ENCODE results near the gene BCKDHA. TPM values are rescaled to one million over a fixed set of nuclear protein-coding genes. Genes with fewer than 3 reads are reported as not detected.

Gene BCKDHA
- total RNA-seq, 1 experiment from 2014 or later = 33.6 TPM

DNA sequence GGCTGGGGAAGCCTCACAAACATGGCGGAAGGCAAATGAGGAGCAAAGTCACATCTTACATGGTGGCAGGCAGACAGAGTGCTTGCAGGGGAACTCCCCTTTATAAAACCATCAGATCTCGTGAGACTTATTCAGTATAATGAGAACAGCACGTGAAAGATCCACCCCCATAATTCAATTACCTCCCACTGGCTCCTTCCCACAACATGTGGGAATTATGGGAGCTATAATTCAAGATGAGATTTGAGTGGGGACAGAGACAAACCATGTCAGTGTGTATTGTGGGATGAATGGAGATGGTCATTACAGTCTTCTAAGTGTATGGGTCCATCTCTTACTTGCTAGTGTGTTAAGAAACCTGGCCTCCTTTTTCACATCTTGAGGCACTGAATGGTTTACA lies 4.4 kb downstream of the BCKDHA start:
- no peak for TF ChIP-seq CTCF (IDR thresholded peaks at IDR 0.05; ENCODE audit: unreplicated experiment)
- Mint-ChIP-seq H3K27ac (ENCODE audit: low read depth, unreplicated experiment) (no peak overlapping the region), H3K27me3 (ENCODE audit: insufficient read depth, unreplicated experiment) (no peaks in the 10 kb centered on the region), H3K4me3 (ENCODE audit: unreplicated experiment) (no peak overlapping the region), H3K36me3 (ENCODE audit: insufficient read depth, unreplicated experiment) (peaks cover 5% of the 10 kb centered on the region), H3K4me1 (ENCODE audit: insufficient read depth, unreplicated experiment) (peaks cover 14% of the 10 kb centered on the region), H3K9me3 (ENCODE audit: unreplicated experiment) (no peaks in the 10 kb centered on the region)
- no TSS peak for BruUV-seq (replicated peaks)
- POLR2A ChIA-PET = interaction anchor here (1.6 kb wide), 1 partner anchor 38 kb away, joined by 4 read pairs; no protein-coding TSS in a partner anchor
- intact Hi-C loops (cut with micrococcal nuclease) = no loop called here
- CTCF ChIA-PET = interaction anchor here (0.6 to 0.7 kb wide), 2 partner anchors 75 to 651 kb away, joined by 3 read pairs; no protein-coding TSS in a partner anchor
- DNase-seq (ENCODE audit: unreplicated experiment) = no peak

DNA sequence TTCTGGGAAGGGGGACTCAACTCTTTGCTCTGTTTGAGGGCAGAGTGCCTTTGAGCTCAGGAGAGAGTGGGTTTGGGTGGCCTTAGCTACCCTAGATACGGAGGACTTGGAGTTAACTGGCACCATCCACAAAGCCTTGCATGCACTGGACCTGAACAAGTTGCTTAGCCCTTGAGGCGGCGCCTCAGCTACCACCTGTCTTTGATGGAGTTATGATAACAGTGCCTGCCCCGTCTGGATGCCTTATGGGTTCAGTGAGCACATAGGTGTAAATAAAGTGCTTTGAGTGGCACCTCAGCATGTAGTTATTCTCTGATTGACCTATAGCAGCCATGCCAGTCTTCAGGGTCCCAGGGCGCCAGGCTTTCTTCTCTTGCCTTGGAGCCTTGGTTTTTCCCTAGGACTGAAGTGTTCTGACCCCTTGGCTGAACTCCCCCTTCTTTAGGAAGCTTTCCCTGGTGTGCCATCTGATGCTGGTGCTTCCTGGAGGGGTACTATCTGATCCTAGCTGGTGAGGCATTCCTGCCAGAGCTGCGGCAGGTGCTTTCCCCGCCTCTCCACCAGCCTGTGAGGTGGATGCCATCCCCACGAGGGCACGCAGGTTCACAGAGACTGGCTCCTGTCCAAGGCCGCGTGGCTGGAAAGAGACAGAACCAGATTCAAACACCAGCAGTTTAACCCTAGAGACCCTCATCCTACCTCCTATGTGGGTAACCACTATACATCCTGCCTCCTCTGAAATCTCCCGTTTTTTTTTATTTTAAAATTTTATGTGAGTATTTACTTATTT lies 5.8 kb downstream of the BCKDHA start:
- Mint-ChIP-seq H3K4me3 (ENCODE audit: unreplicated experiment) (no peak overlapping the region), H3K9me3 (ENCODE audit: unreplicated experiment) (no peaks in the 10 kb centered on the region), H3K4me1 (ENCODE audit: insufficient read depth, unreplicated experiment) (peaks cover 14% of the 10 kb centered on the region), H3K27ac (ENCODE audit: low read depth, unreplicated experiment) (peak overlapping the region; percentile 27), H3K36me3 (ENCODE audit: insufficient read depth, unreplicated experiment) (no peaks in the 10 kb centered on the region), H3K27me3 (ENCODE audit: insufficient read depth, unreplicated experiment) (no peaks in the 10 kb centered on the region)
- TF ChIP-seq CTCF (IDR thresholded peaks at IDR 0.05; ENCODE audit: unreplicated experiment) = no peak
- BruUV-seq (replicated peaks) = no TSS peak
- intact Hi-C loops (cut with micrococcal nuclease) = no loop called here
- DNase-seq (ENCODE audit: unreplicated experiment) = no peak
- ChIA-PET CTCF (interaction anchor here (0.6 to 1.0 kb wide), 2 partner anchors 9 to 195 kb away, joined by 3 read pairs; no protein-coding TSS in a partner anchor), POLR2A (interaction anchor here (1.6 kb wide), 1 partner anchor 37 kb away, joined by 4 read pairs; no protein-coding TSS in a partner anchor)

DNA sequence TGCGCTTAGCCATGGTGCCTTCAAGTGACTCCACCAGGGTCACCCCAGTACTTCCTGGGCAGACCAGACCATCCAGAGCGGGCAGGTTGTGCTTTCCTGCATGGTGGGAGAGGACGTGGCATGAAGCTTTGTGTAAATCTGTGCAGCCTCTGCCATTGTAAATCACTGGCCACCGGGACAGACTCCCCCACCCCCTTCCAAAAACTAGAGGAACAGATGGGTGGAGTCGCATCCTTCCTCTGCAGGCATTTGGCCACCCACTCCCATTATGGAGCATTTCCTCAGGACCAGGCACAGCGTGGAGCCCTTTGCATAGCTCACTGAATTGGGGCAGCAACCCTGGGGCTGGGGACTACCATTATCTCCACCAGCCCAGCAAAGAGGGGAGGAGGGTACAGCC lies 8.2 kb downstream of the BCKDHA start:
- CTCF ChIA-PET = interaction anchor here (1.0 kb wide), 1 partner anchor 9 kb away, joined by 3 read pairs; no protein-coding TSS in a partner anchor

More for the DNA sequence above, 8.2 kb downstream of the BCKDHA start:
- Mint-ChIP-seq H3K27ac (ENCODE audit: low read depth, unreplicated experiment) (no peak overlapping the region), H3K4me1 (ENCODE audit: insufficient read depth, unreplicated experiment) (peaks cover 13% of the 10 kb centered on the region), H3K36me3 (ENCODE audit: insufficient read depth, unreplicated experiment) (peaks cover 6% of the 10 kb centered on the region), H3K27me3 (ENCODE audit: insufficient read depth, unreplicated experiment) (no peaks in the 10 kb centered on the region), H3K4me3 (ENCODE audit: unreplicated experiment) (no peak overlapping the region), H3K9me3 (ENCODE audit: unreplicated experiment) (no peaks in the 10 kb centered on the region)
- no TSS peak for BruUV-seq (replicated peaks)
- no peak for TF ChIP-seq CTCF (IDR thresholded peaks at IDR 0.05; ENCODE audit: unreplicated experiment)
- no peak for DNase-seq (ENCODE audit: unreplicated experiment)
- intact Hi-C loops (cut with micrococcal nuclease) = no loop called here
- POLR2A ChIA-PET = interaction anchor here (0.6 kb wide), 1 partner anchor 1251 kb away, joined by 3 read pairs; no protein-coding TSS in a partner anchor
